Retinal pigment epithelial cell (primary cell): ENCODE measurements around the gene IL6R.
"Not testable (repeated sequence)": the region's sequence is repeated elsewhere in the genome, so short reads cannot be mapped to it uniquely, and the experiment has no call there.

Source experiments
- DNase-seq: peaks from one replicate; pipeline ENCODE4 v3.0.0-alpha.2; 2010; ENCODE audit warnings: low read depth
- H3K4me3 ChIP-seq: 2 replicates; pipeline ENCODE4 v1.5.1; 2011; ENCODE audit warnings: mild to moderate bottlenecking, low read length, control low read depth, moderate library complexity
- CTCF ChIP-seq: conservative IDR thresholded peaks from 2 replicates; pipeline ENCODE4 v1.5.1; 2011; ENCODE audit warnings: low read depth, low read length, control low read depth, inconsistent platforms

The IL6R gene

GRCh38 chr1:154416471-154417337 lies 11.6 kb downstream of the IL6R start:
- no peak for TF ChIP-seq CTCF
- H3K4me3 ChIP-seq = no peak overlapping the region
- DNase-seq = no peak

GRCh38 chr1:154417338-154417608 lies 12.1 kb downstream of the IL6R start:
- H3K4me3 ChIP-seq = no peak overlapping the region
- no peak for DNase-seq
- no peak for TF ChIP-seq CTCF

- H3K4me3 ChIP-seq = no peak overlapping the region
- no peak for TF ChIP-seq CTCF
- DNase-seq = peak; percentile 67
These were observed 13.1 kb downstream of the IL6R start for GRCh38 chr1:154418062-154418921.

GRCh38 chr1:154418923-154419619 lies 13.9 kb downstream of the IL6R start:
- H3K4me3 ChIP-seq = no peak overlapping the region
- DNase-seq = no peak
- TF ChIP-seq CTCF = no peak

GRCh38 chr1:154419620-154420571 lies 14.8 kb downstream of the IL6R start:
- peak; percentile 96 for DNase-seq
- TF ChIP-seq CTCF = no peak
- H3K4me3 ChIP-seq = no peak overlapping the region

GRCh38 chr1:154420961-154421924 lies 16.1 kb downstream of the IL6R start:
- no peak overlapping the region for H3K4me3 ChIP-seq
- DNase-seq = no peak
- no peak for TF ChIP-seq CTCF

- DNase-seq, H3K4me3 ChIP-seq: not testable (repeated sequence)
These were observed 16.9 kb downstream of the IL6R start for GRCh38 chr1:154422049-154422448.
